COLO668 (cell line): ENCODE results near the gene UBE2D3.

Experiments used
- DNase-seq: peaks from one replicate; lab custom pipeline; 2025; ENCODE audit not compliant: unreplicated experiment; lab: John Stamatoyannopoulos, UW

The UBE2D3 gene

GRCh38 chr4:102792361-102792936 is 34.9 kb downstream of the UBE2D3 start:
- DNase-seq: no peak

DNA sequence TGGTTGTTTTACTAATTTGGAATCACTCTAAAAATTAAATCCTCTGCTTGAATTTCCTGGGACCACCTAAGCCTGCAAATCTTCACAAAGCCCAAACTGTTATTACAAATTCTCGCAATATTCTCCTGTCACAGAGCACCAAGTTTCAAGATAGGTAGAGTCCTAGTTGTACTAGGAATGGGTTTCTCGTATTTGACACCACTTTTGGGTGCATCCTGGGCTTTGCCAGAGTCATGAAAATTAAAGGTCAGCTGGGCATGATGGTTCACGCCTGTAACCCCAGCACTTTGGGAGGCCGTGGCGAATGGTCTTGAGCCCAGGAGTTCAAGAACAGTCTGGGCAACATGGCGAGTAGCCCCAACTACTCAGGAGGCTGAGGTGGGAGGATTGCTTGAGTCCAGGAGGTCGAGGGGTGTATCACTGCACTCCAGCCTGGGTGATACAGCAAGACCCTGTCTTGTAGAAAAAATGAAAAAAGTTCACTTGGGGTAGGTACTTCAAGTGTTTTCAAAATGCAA is 36.0 kb downstream of the UBE2D3 start:
- no peak for DNase-seq

GRCh38 chr4:102789317-102789717 is 38.0 kb downstream of the UBE2D3 start:
- DNase-seq: no peak

DNA sequence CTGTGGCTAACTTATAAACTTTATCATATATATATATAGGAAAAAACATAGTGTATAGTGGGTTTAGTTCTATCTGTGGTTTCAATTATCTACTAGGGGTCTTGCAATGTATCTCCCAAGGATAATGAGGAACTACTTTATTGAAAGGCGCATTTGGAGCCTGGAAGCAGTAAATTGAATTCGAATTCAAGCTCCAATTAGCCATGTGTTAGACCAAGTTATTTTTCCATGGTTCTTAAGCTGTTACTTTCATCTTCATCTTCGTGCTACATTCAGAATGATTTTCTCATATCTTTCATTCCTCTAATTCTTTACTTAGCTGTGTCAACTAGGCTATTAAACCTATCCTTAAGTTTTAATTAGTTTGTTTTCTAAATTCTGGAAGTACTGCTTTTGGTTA is 39.4 kb downstream of the UBE2D3 start:
- DNase-seq: no peak

GRCh38 chr4:102787096-102787881 is 40.1 kb downstream of the UBE2D3 start:
- no peak for DNase-seq

DNA sequence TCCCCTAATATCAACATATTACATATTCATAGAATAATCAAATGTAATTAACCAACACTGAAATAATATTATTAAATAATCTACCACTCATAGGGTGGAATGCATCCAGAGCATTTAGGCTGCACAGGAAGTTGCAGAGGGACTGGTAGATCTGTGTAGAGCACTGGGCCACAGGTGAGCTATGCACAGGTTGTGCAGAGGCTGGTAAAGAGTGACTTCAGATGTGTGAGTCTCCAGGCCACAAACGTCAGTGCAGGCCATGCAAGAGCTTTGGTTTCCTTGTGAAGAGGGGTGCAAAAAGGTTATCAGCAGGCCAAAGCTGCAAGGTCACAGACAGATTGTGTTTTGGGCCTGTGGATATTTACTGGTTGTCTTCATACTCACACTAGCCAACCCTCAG is 41.1 kb downstream of the UBE2D3 start:
- no peak for DNase-seq

GRCh38 chr4:102783006-102783405 is 44.3 kb downstream of the UBE2D3 start:
- no peak for DNase-seq

DNA sequence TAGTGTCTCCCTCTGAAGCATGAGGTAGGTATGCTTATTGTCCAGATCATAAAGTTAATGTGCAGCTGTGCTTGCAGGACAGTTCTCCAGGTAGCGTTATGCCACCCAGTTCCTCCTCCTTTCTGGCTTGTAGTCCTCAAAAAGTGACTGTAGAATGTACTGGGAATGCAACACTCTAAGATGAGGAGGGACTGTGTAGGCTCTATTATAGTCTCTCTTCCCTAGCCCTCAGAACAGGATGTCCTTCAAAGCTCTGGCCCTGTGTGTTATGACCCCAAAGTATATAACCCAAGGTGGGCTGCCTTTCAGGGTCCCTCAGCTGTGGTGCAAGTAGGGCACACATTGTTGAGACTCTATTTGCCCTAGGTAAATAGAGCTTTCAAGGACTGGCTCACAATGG is 45.8 kb downstream of the UBE2D3 start:
- DNase-seq: peak; percentile 23

DNA sequence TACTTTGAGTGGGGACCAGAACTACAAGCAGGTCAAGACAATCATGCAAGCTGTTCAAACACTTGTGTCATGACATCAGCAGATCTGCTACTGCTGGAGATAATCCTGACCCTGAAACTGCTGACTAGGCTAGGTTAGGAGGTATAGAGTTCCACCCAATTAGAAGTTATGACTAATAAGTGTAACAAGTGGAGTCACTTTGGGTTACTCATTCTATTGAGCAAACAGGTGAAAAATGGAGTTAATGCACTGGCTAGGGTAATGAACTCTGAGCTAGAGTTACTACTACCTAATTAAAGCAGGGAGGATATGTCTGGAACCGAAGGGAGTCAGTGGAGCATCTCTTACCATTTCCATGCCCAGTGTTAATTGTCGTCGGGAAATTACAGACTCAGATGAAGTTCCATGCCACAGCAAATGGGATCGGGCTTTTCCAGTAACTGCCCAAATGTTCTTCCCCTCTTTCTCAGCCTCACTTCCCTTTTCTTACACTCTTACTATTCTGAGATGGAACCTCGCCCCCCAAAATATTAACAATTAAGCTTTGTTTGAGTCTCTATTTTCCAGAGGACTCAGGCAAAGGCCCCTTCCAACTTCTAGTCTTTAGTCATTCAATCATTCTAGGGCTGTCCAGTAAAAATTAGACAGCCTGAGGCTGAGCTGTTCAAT is 46.7 kb downstream of the UBE2D3 start:
- peak; percentile 44 for DNase-seq

- DNase-seq: no peak
Observed at GRCh38 chr4:102779204-102779603, 48.1 kb downstream of the UBE2D3 start.

- peak; percentile 45 for DNase-seq
Observed at GRCh38 chr4:102778720-102779119, 48.6 kb downstream of the UBE2D3 start.

GRCh38 chr4:102775805-102776204 is 51.5 kb downstream of the UBE2D3 start:
- no peak for DNase-seq

DNA sequence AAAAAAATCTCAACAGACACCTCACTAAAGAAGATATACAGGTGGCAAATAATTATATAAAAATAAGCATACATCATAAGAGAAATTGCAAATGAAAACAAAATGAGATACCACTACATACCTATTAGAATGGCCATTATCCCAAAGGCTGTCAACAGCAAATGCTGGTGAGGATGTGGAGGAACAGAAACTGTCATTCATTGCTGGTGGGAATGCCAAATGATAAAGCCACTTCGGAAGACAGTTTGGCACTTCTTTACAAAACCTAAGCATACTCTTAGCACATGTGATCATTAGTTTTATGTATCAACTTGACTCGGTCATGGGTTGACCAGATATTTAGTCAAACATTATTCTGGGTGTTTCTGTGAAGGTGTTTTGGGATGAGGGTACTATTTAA is 53.1 kb downstream of the UBE2D3 start:
- DNase-seq: no peak

DNA sequence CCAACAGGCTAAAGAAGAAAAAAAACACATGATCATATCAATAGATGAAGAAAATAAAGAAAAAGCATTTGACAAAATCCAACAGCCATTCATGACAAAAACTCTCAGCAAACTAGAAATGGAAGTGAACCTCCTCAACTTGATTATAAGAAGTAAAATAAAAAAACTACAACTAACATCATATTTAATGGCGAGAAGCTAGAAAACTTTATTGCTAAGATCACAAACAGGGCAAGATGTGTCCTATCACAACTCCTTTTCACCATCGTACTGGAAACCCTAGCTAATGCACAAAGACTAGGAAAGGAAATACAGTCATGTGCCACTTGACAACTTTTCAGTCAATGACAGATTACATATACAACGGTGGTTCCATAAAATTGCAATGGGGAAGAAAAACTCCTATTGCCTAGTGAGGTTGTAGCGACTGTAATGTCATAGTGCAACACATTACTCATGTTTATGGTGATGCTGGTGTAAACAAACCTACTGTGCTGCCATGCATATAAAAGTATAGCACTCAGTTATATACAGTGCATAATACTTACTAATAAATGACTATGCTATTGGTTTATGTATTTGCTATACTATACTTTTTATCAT is 54.5 kb downstream of the UBE2D3 start:
- no peak for DNase-seq

- DNase-seq: no peak
Observed at GRCh38 chr4:102764901-102765300, 62.5 kb downstream of the UBE2D3 start.

DNA sequence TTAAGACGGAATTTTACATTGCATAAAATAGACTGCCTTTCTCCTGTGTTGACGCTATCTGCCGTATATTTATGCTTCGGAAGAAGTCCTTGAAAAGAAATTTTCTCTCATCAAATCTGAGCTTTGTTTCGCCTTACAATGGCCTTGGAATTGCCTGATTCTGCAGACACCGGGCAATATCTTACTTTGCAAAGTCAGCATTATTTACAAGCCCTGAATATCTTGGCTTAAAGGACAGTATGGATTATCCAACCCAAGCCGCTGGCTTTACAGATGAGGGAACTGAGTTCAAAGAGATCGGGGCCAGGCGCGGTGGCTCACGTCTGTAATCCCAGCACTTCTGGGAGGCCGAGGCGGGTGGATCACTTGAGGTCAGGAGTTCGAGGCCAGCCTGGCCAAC is 65.4 kb downstream of the UBE2D3 start:
- no peak for DNase-seq

DNA sequence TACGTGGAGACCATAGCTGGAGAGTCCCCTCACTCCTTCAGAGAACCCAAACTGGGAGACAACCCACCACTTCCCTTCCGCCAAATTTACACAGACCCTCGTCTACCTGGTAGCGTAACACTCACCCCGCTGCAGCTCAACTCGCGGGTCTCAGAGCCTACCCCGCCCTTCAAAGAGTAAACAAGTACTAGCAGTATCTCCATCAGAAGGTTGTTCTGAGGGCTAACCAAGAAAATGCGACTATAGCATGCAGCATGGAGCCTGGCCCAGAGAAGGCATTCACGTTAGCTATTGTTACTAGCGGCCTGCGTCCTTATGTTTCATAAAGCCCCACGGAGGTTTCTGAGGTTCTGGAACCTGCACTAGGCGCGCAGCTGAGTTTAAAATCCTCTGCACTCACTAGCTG is 66.1 kb downstream of the UBE2D3 start:
- no peak for DNase-seq

DNA sequence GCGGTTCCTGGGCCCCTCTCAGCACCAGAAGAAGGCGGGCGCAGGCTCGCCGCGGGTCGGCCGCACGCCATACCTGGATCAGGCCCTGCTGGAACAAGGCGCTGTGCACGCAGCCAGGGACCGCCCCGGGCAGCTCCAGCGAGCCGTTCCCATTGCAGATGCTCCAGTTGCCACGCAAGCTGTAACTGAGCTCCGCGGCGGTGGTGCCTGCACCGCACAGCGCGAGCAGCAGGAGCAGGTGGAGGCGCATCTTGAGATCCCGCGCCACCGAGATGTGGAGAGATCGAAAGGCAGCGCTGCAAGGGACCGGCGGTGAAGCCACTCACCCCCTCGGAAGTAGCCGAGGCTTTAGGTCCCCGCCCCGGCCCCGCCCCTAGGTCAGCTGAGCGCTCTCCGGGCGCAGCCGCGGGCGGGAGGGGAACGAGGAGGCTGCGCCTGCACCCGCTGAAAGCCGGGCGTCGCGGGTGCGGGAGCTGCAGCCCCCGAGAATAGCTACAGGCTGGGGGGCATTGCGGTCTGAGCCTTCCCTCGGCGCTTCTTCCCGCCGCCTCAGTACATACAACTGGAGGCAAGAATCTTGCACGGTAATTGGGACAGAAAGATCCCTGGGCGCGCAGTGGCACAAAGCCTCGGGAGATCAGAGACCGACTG is 66.6 kb downstream of the UBE2D3 start, which contains the start of gene MANBA:
Gene MANBA, minus strand, starts transcription at position 324 of the 651 bp plus-strand sequence. Its CDS starts 74 bp downstream, at position 250.
- peak; percentile 92 for DNase-seq

GRCh38 chr4:102759831-102760644 is 67.3 kb downstream of the UBE2D3 start:
- DNase-seq: peak; percentile 40
